Hematopoietic multipotent progenitor cell (in vitro differentiated cells): ENCODE results near the gene NKIRAS2. TPM values are rescaled to one million over a fixed set of nuclear protein-coding genes. Genes with fewer than 3 reads are reported as not detected.

Source experiments
- DNase-seq, 3 donors: peaks; one replicate each; pipeline ENCODE4 v3.0.0-alpha.2; 2011 to 2015; ENCODE audit warnings: low read depth in 2 of 3, low spot score in 2 of 3
- total RNA-seq: library from RNA; depleted of rRNA; stranded (reverse); fragments of >200 nt; gene quantifications from one replicate; pipeline ENCODE4 v1.2.3, GENCODE V29; 2012

Gene NKIRAS2
- total RNA-seq, 1 donor = 40.9 TPM

DNA sequence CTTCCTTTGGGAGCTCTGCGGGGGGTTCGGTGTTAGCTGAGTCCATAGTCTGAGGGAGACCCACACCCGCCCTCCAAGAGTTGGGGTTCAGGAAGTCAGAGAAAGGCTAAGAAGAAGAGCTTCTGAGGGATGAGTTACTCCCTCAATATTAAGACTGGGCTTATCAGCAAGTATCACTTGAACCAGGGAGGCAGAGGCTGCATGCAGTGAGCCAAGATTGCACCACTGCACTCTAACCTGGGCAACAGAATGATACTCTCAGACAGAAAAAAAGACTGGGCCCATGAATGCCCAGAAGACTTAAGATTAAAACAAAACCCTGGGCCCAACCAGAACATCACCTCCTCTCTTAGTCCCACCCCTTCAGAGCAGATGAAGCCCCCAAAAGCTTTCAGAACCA is 6.0 kb downstream of the NKIRAS2 start:
- no peak for DNase-seq

DNA sequence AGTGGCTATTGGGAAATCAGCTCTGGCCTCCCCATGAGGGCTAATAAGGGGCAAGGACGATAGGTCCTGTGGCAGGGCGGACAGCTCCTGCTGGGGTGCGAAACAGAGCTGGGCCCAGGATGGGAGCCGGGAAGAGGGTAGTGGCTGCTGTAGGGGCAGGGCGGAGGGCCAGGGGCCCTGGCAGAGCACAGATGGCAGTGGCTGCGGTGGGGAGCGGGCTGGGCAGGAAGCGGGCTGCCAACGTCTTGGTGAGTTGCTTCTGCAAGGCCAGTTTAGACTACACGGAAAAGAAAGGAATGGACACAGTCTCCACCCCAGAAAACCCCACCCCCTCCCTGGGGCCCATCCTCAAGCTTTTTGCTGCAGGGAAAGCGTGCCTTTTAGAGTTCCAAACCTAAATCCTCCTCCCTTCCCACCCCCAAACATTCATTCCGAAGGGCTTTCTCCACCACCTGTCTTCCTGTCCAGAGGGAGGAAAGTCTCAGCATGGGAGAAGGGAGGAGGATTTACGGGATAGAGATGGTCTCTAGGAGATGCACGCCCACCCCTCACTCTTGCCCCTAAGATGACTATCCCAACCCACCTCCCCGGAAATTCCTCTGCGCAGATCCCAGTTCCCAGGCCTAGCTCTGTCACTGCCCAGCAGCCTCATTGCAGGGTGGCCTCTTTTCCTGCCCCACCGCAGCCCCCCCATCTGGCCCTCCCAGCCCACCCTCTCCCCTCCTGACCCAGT is 7.1 kb downstream of the NKIRAS2 start:
- peak in 1 of 3 donors; percentile 59 for DNase-seq

GRCh38 chr17:42027590-42027889 is 7.7 kb downstream of the NKIRAS2 start:
- DNase-seq = no peak

DNA sequence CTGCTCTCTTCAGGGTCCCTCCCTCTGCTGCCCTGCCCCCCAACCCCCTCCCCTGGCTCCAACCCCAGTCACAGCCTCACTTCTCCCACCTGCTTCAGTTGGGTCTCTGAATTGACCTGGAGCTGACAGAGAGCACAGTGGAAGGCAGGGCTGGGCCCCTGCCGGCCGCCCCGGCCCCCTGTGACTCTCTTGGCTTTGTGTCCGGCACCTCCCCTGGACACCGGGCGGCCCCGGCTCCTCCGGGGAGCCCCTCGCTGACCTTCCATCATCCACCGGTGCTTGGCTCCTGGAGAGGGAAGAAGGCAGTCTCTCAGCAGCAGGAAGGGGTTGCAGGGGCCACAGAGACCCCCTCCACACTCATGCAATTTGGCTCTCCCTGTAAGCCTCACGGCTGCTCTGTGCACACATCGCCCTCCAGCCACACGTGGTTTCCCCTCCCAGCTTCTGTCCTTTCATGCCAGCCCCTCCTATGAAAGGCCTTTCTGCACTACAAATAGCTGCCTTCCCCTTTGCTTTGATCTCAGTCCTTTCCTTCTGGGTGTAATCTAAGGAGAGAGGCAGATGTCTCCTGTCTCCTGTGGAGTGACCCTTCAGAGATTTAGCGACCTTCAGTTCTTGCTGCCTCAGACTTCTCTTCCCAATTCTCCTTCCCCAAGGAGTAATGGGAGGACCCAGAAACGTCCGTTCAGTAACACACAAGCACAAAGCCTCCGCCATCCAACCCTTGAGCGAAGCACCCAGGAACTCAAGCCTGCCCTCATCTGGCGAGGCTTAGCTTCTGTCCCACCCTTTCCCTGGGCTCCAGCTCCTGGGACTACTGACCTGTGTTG is 8.3 kb downstream of the NKIRAS2 start:
- no peak for DNase-seq

DNA sequence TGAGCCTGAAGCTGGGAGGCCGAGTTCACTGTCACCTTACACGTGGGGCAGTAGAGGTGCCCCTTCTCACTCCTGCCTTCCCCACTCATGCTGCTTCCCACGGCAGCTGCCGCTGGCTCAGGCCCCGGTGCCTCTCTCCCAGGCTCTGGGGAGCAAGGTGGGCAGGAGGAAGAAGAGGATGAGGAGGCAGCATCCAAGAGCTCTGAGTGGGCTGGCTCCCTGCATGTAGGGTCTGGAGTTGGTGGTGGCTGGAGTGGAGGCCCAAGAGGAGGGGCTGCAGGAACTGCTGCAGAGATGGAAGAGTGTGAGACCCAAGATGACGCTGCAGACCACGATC is 8.9 kb downstream of the NKIRAS2 start:
- DNase-seq = no peak

DNA sequence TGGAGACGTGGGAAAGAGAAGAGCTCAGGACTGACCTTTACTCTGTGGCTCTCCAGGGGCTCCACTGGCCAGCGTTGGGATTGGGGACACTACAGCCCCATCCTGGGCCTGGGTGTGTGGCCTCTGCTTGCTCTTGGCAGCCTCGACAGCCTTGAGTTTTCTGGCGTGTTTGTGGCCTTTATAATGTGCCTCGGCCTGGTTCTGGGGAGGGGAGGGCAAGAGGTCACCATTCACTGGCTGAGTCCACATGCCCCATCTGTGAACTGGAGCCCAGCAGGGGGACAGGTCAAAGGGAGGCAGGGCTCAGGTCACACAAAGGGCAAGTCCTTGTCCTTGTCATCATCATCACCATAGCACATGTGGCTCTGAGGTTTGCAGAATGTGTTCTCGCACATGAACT is 11.7 kb downstream of the NKIRAS2 start:
- no peak for DNase-seq

- no peak for DNase-seq
Observed at GRCh38 chr17:42034059-42034458, 14.2 kb downstream of the NKIRAS2 start.

DNA sequence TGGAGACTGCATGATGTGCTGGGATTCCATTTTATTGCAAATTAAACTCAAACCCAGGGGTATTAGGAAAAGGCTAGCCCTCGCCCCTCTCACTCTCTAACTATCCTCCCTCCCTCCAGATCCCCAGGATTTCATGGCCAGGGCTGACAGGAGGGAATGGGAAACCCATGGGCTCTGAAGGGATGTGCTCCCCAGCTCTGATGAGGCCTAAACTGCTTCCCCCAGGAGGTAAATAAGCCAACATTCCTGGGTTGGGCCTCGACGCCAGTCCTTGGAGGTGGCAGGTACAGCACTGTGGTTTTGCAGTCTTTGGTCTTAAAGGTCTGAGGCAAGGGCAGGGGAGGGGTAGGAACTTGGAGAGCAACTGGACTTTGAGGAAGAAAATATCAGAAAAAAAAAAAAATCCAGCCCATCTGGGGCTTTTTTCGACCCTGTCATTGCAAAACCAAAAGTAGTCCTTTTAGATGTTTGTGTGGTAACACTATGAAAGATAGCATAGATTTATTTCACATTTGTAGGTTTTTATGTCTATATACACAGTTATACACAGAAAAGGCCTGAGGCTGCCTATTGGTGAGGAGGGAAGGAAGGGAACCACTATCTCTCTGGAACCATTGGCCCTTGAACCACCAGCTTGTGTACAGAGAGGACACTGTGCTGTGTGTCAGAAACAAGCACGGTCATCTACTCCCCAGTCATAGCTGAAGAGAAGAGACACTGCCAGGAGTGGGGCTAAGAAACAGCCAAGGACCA is 18.5 kb downstream of the NKIRAS2 start:
- no peak for DNase-seq

DNA sequence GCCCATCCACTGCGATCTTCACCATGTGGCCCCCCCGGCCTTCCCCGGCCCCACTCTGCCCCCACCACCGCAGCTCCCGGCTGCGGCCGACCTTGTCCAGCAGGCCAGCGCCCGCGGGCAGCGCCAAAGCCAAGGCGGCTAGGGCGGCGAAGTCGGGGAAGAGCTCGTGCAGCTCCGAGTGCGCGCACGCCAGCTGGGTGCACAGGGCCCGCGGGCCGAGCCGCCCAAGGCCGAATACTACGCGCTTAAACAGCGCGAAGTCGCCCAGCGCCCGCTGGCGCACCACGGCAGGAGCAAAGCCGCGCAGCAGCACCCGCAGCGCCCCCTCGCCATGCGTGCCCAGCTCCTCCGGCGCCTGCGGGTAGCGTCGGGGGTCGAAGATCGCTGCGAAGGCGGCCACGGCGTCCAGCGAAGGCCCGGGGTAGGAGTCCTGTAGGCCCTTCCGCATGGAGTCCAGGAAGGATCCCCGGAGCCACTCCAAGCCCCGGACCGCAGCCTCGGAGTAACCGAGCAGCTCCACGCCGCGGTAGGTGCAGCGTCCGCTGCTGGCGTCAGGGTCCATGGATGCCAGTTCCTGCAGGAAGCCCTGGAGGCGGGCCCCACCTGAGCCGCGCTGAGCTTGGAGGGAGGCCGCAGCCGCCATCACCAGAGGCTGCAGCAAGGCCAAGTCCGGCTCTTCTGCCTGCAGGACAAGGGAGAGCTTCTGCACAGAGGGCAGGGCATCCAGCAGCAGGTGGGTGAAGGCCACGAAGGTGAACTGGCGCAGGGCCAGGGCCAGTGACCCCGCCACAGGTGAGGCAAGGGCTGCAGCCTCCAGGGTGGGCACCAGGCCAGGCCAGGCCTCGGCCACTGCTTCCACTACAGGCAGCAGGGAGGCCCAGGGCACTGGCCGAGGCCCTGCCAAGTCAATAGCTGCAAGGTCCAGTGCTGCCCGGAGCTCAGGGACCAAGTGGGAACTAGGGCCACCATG is 20.2 kb downstream of the NKIRAS2 start:
- peak in 1 of 3 donors; percentile 22 for DNase-seq

DNA sequence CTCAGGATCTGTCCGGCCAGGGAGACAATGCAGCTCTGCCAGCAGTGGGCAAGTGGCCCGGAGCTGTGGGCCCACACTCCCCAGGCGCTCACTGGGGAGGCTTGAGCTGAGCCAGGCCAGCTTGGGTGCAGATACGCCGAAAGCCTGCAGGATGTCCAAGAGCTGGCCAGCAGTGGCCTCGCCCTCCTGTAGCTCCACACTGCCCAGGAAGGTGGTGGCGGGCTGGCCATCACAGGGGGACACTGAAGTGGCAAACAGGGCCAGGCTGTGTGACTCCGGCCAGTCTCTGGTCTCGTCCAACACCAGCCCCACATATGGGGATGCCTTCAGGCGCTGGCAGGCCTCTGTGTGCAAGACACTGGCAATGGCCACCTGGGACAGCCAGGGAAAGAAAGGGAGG is 20.9 kb downstream of the NKIRAS2 start:
- no peak for DNase-seq

- no peak for DNase-seq
Observed at GRCh38 chr17:42041619-42042018, 21.7 kb downstream of the NKIRAS2 start.

DNA sequence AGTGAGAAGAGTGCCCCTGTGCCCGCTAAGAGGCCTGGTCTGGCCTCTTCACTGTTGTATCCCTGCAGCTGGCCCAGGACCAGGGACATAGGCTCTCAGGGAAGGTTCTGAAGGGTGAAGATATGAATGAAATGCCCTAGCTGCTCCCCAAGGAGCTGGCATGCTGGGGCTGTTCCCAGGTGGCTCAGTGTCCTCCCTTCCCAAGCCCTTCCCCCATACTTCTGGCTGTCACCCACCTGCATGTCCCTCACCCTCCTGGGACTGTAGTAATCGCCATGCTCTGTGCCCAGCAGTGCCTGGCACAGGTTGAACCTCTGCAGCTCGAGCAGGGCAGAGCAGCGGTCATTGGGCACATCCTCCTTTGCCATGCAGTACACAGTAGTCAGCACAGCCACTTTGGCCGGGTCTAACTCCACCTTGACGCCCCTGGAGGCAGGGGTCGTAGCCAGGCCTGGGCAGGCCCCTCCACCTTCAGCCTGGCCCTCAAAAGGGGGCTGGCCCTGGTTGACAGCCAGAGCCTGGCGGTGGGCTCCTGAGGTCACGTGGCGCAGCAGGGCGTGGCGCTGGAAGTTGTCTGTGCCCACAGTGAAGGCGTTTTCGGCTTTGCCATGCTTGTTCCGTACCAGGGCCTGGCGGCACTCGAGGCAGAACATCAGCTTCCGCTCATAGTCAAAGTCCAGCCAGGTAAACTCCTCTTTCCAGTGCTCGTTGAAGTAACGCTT is 22.9 kb downstream of the NKIRAS2 start:
- DNase-seq = no peak

DNA sequence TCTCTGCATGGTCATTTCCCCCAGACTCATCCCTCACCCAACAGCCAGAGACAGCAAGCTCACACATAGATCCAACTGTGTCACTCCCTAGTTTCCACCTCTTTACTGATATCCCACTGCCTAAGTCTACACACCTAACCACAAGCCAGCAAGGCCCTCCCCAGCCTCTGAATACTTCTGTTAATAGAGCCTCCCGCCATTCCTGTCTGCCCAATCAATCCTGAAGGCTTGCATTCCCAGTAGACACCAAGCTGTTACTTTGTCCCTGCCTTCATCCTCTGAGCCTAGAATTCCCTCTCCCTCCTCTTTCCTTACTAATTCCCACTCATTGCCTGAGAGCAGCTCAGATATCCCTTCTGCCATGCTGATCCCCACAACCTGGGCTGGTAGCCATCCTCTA is 25.8 kb downstream of the NKIRAS2 start:
- no peak for DNase-seq

GRCh38 chr17:42047343-42047742 is 27.5 kb downstream of the NKIRAS2 start:
- DNase-seq = no peak

- no peak for DNase-seq
Observed at GRCh38 chr17:42049834-42050392, 30.0 kb downstream of the NKIRAS2 start.

DNA sequence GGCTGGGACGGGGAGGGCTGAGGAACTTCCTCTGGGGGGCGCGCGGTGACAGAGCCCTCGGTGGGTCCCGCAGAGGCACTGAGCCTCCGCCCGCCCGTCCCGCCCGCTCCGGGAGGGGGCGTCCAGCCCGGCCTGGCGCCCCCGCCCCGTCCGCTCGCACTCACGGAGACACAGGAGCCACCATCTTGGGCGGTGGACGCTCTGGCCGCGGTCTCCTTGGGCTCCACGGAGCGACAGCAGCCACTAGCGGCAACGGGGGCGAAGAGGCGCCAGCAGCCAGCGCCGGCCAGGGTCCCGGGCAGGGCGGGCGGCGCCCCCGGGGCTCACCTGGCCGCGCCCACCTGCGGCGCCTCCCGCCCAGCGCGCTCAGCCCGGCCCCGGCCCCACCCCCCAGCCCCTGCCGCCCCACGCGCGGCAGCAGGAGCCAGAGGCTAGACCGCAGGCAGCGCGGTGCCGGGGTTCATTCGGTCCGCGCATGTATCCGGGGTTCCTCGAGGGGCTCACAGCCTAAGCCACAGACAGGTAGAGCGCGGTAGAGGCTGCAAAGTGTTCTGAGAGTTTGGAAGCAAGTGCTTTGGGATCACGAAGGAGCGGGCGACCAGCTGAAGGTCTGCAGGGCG is 30.6 kb downstream of the NKIRAS2 start, which contains the start of gene C17orf113:
Gene C17orf113 (minus strand): TSS at position 209 of the 620 bp plus-strand sequence. CDS start 7,225 bp downstream, outside the sequence.
- DNase-seq = peak; percentile 28 to 77 (median 70)

GRCh38 chr17:42051013-42051400 is 31.1 kb downstream of the NKIRAS2 start:
- no peak for DNase-seq

DNA sequence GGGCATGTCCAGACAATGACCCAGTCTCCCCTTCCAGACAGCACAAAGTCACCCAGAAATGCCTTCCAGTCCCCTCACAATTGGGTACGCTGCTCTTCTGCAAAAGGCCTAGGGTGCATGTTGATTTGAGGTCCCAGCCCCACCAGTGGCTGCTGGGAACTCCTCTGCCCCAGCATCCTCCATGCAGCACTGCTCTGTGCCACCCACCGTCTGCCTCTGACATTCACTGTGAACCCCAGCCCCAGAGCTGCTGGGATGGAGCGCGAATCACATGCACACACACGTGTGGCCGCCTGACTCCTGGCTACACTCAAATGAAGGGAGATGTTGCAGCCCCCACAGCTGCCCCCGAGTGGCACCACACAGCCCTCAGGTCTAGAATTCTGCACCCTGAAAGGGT is 31.8 kb downstream of the NKIRAS2 start:
- DNase-seq = no peak

- DNase-seq = no peak
Observed at GRCh38 chr17:42052346-42052877, 32.5 kb downstream of the NKIRAS2 start.
